Omental fat pad (tissue), 4 donors: Measurements from ENCODE around the gene ELAC1. TPM values are rescaled to one million over a fixed set of nuclear protein-coding genes. Genes with fewer than 3 reads are reported as not detected.

Source experiments
- ATAC-seq: fragments of 150-250 bp; one replicate; pipeline ENCODE4 v1.9.1; 2016; ENCODE audit warnings: mild to moderate bottlenecking, moderate library complexity; ENCODE audit not compliant: low FRiP score
- DNase-seq: peaks from one replicate; pipeline ENCODE4 v3.0.0-alpha.2; 2019; ENCODE audit warnings: low spot score
- total RNA-seq, 4 donors: library from RNA; depleted of rRNA; stranded (reverse); fragments of >200 nt; gene quantifications; one replicate each; pipeline ENCODE4 v1.1.0, GENCODE V29; 2016
- TF ChIP-seq, protein P1 (sequence below), 3 donors: fragments of 450-650 bp; IDR thresholded peaks; one replicate each; pipeline ENCODE4 v1.5.1; 2016 to 2017; ENCODE audit warnings: antibody characterized with exemption in 3 of 3, mild to moderate bottlenecking in 3 of 3, moderate library complexity in 2 of 3

Gene ELAC1
- total RNA-seq, 4 donors from 2014 or later, result 4.4 to 8.4 (median 5.5) TPM

DNA sequence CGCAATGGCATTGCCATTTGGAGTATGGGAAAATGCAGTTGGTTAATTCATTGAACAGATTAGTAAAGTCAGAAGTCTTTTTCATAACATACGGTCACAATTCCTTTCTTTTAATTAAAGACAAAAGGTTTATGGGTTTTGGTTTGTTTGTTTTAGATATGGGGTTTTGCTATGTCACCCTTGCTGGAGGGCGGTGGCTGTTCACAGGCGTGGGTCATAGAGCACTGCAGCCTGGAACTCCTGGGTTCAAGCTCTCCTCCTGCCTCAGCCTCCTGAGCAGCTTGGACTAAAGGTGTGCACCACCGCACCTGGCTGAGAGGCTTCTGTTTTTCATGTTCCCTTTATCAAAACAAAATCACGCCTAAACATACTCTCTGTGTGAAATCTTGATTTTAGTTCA, 18.7 kb upstream of the ELAC1 start:
- ATAC-seq (no peak), DNase-seq (no peak)
- TF ChIP-seq, protein P1, sequence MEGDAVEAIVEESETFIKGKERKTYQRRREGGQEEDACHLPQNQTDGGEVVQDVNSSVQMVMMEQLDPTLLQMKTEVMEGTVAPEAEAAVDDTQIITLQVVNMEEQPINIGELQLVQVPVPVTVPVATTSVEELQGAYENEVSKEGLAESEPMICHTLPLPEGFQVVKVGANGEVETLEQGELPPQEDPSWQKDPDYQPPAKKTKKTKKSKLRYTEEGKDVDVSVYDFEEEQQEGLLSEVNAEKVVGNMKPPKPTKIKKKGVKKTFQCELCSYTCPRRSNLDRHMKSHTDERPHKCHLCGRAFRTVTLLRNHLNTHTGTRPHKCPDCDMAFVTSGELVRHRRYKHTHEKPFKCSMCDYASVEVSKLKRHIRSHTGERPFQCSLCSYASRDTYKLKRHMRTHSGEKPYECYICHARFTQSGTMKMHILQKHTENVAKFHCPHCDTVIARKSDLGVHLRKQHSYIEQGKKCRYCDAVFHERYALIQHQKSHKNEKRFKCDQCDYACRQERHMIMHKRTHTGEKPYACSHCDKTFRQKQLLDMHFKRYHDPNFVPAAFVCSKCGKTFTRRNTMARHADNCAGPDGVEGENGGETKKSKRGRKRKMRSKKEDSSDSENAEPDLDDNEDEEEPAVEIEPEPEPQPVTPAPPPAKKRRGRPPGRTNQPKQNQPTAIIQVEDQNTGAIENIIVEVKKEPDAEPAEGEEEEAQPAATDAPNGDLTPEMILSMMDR (IDR thresholded peaks at IDR 0.05), result no peak

DNA sequence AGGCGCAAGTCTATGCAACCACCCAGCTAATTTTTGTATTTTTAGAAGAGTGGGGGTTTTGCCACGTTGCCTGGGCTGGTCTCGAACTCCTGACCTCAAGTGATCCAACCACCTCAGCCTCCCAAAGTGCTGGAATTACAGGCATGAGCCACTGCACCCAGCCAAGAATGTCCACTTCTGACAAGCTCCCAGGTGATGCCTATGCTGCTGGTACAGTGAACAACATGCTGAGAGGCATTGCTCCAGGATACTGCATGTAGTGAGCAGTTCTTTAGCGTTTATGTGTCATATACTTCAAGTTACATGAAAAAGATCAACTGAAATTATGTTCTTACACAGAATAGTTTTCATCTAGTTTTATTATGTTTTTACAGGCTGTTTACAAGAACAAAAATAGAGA, 17.2 kb upstream of the ELAC1 start:
- TF ChIP-seq, protein P1 (IDR thresholded peaks at IDR 0.05), result no peak
- DNase-seq (no peak), ATAC-seq (no peak)

DNA sequence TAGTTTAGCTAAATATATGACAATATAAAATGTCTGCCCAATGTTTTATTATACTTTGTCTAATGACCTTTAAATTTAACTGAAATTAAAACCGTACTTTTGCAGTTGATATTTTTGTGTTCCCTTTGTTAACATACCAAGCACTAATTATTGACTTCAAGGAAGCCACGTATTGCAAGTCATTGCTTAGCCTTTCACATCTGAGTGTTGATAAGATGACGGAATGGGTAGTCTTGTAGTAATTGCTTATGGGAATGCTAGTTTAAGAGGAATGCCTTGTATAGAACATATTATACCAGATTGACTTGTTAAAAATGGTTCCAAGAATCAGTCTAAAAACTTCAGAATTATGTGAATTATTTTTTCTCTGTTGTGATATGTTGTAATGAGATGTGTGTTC, 14.0 kb upstream of the ELAC1 start:
- DNase-seq (no peak), ATAC-seq (no peak)
- TF ChIP-seq, protein P1 (IDR thresholded peaks at IDR 0.05), result no peak

DNA sequence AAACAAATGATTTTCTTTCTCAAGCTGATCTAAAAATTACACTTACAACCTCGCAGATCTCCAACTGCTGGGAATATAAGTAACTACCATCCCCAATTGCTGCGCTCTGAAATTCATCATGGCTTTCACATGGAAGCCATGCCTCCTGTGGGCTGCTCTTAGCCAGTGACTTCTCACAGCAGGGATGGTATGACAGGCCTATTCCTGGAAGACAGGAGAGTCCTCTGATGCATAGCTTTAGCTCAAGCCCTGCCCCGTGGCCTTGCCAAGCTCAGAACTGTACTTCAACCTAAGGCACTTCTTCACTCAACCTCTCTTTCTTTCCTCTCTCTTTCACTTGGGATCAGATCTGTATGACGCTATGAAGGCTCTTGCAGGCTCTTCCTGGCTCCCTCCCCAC, 12.6 kb upstream of the ELAC1 start:
- TF ChIP-seq, protein P1 (IDR thresholded peaks at IDR 0.05), result no peak
- no peak for DNase-seq
- no peak for ATAC-seq

DNA sequence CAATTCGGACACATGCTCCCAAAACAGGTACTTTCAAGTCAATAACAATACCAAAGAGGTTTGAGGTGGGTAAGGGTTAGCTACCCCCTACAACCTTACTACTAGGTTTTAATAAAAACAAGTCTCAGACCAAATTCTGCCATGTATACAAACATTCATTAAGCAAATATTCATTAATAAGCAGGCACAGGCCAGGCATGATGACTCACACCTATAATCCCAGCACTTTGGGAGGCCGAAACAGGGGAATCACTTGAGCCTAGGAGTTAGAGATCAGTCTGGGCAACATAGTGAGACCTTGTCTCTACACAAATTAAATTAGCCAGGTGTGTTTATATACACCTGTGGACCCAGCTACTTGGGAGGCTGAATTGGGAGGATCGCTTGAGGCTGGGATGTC, 11.7 kb upstream of the ELAC1 start:
- ATAC-seq (no peak), DNase-seq (no peak)
- TF ChIP-seq, protein P1 (IDR thresholded peaks at IDR 0.05), result no peak

DNA sequence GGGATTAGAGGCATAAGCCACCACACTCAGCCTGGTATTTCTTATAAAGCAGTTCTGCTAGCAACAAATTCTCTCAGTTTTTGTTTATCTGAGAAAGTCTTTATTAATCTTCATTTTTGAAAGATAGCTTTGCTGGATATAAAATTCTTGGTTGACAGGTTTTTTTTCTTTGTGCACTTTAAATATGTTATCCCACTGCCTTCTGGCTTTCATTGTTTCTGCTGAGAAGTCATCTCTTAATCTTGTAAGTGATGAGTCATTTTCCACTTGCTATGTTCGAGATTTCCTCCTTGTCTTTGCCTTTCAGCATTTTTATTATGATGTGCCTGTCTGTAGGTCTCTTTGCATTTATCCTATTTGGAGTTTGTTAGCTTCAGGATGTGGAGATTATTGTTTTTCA, 5.9 kb upstream of the ELAC1 start:
- DNase-seq, result no peak
- TF ChIP-seq, protein P1 (IDR thresholded peaks at IDR 0.05), result no peak
- ATAC-seq, result no peak

DNA sequence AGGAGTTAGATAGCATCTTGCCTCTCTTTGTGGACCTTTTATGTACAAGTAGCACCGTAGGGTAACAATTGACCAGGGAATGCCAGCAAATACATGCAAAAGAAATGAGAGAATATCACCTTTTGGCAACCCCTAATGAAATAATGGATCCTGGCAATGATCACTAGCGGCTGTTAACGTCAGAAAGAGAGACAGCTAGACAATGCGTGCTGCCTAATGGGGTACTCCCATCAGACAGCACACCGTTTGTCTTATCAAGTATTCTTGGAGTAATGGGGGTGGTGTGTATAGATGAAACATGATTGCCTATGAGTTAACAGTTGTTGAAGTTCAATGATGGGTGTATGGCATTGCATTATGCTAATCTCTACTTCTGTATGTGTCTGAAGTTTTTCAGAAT, 1.6 kb downstream of the ELAC1 start:
- TF ChIP-seq, protein P1 (IDR thresholded peaks at IDR 0.05), result no peak
- no peak for ATAC-seq
- no peak for DNase-seq
